HCT116 (cell line): ENCODE measurements around the gene ATRN. TPM values are rescaled to one million over a fixed set of nuclear protein-coding genes. Genes with fewer than 3 reads are reported as not detected.

Experiments used
- ATAC-seq: fragments of 200-7000 bp; cut with Tn5 transposase; 2 replicates; pipeline ENCODE4 v1.9.1; 2020; ENCODE audit warnings: mild to moderate bottlenecking, moderate library complexity
- BruUV-seq: library from RNA; stranded (reverse); fragments of 400-500 nt; replicated peaks from 2 replicates; lab custom pipeline; 2021; lab: Mats Ljungman, UMichigan
- CTCF ChIA-PET: fragments of 300-600 bp; sonication (Branson Sonifier 250); formaldehyde crosslinking; loops from one replicate; lab custom pipeline; 2021; ENCODE audit warnings: antibody characterized with exemption; lab: Charles Lee
- POLR2A ChIA-PET: fragments of 300-600, 350-600 bp; sonication (Branson Sonifier 250); formaldehyde crosslinking; loops from one replicate; lab custom pipeline; 2021; ENCODE audit warnings: antibody characterized with exemption; lab: Charles Lee
- RAD21 ChIA-PET, 2 experiments: fragments of 300-600 bp; sonication (Branson Sonifier 250); formaldehyde crosslinking; loops; one replicate each; lab custom pipeline; 2023; ENCODE audit warnings: low total read pairs in 2 of 2; ENCODE audit not compliant: uncharacterized antibody in 2 of 2, unreplicated experiment in 2 of 2, low non-redundant PET in 1 of 2; lab: Charles Lee
- DNase-seq: peaks from one replicate; pipeline ENCODE4 v3.0.0-alpha.2; 2010; ENCODE audit warnings: low read depth, low spot score
- H2AFZ ChIP-seq: fragments of 200-600 bp; shearing (Covaris generic), sonication (generic); 2 replicates; pipeline ENCODE4 v1.6.1; 2017; ENCODE audit warnings: low read depth, mixed run types, mixed read lengths, antibody characterized with exemption, low read length; ENCODE audit not compliant: poor library complexity, severe bottlenecking
- H3K27ac ChIP-seq: 2 replicates; pipeline ENCODE4 v1.5.1; 2012; ENCODE audit warnings: low read depth, low read length
- H3K27me3 ChIP-seq: fragments of 200-600 bp; sonication (generic); 2 replicates; pipeline ENCODE4 v1.6.1; 2016; ENCODE audit warnings: mixed run types, low read length, mixed read lengths; ENCODE audit not compliant: insufficient read depth
- H3K36me3 ChIP-seq, 2 experiments: fragments of 200-500 bp in 1 of 2; fragments of 200-600 bp in 1 of 2; sonication (Bioruptor generic) in 1 of 2; sonication (generic) in 1 of 2; 2 replicates each; pipeline versions ENCODE4 v1.5.1 to v1.6.1; 2014 to 2016; ENCODE audit warnings: low read length in 2 of 2, inconsistent platforms in 1 of 2, mixed read lengths in 1 of 2, mixed run types in 1 of 2; ENCODE audit not compliant: insufficient read depth in 2 of 2, control insufficient read depth in 1 of 2
- H3K4me1 ChIP-seq, 2 experiments: fragments of 200-600 bp in 1 of 2; sonication (generic) in 1 of 2; 2 replicates each; pipeline versions ENCODE4 v1.5.1 to v1.6.1; 2012 to 2017; ENCODE audit warnings: low read length in 2 of 2, inconsistent platforms in 1 of 2, mild to moderate bottlenecking in 1 of 2, mixed read lengths in 1 of 2, mixed run types in 1 of 2, moderate library complexity in 1 of 2; ENCODE audit not compliant: insufficient read depth in 2 of 2, control insufficient read depth in 1 of 2
- H3K4me2 ChIP-seq: fragments of 200-600 bp; sonication (generic); 2 replicates; pipeline ENCODE4 v1.6.1; 2017; ENCODE audit warnings: mixed run types, low read length, mixed read lengths
- H3K4me3 ChIP-seq, 2 experiments: fragments of 200-600 bp in 1 of 2; sonication (generic) in 1 of 2; replicated peaks in 1 of 2; 2 replicates each; pipeline ENCODE4 v1.5.1; 2011 to 2016; ENCODE audit warnings: low read length in 2 of 2, control low read depth in 1 of 2, low read depth in 1 of 2, mild to moderate bottlenecking in 1 of 2, mixed read lengths in 1 of 2, mixed run types in 1 of 2
- H3K79me2 ChIP-seq: fragments of 200-600 bp; sonication (generic); 2 replicates; pipeline ENCODE4 v1.6.1; 2017; ENCODE audit warnings: mild to moderate bottlenecking, mixed run types, low read length, moderate library complexity, mixed read lengths; ENCODE audit not compliant: insufficient read depth
- H3K9ac ChIP-seq: fragments of 200-600 bp; sonication (generic); 2 replicates; pipeline ENCODE4 v1.6.1; 2016; ENCODE audit warnings: low read length, mixed read lengths
- H3K9me2 ChIP-seq: fragments of 200-600 bp; sonication (generic), shearing (Covaris generic); 2 replicates; pipeline ENCODE4 v1.6.1; 2017; ENCODE audit warnings: mixed run types, mild to moderate bottlenecking, moderate library complexity; ENCODE audit not compliant: insufficient read depth
- H3K9me3 ChIP-seq, 2 experiments: fragments of 200-500 bp in 1 of 2; fragments of 200-600 bp in 1 of 2; sonication (Bioruptor generic) in 1 of 2; sonication (generic) in 1 of 2; 2 replicates each; pipeline ENCODE4 v1.6.1; 2014 to 2017; ENCODE audit warnings: low read length in 2 of 2, mixed read lengths in 2 of 2, inconsistent platforms in 1 of 2, low read depth in 1 of 2, mild to moderate bottlenecking in 1 of 2, mixed run types in 1 of 2, moderate library complexity in 1 of 2; ENCODE audit not compliant: control insufficient read depth in 1 of 2, insufficient read depth in 1 of 2
- H4K20me1 ChIP-seq: fragments of 200-600 bp; sonication (generic), shearing (Covaris generic); 2 replicates; pipeline ENCODE4 v1.6.1; 2017; ENCODE audit warnings: mixed run types, mild to moderate bottlenecking, moderate library complexity; ENCODE audit not compliant: insufficient read depth
- CBX3 ChIP-seq: IDR thresholded peaks from 2 replicates; pipeline ENCODE4 v1.6.1; 2012; ENCODE audit warnings: low read depth
- CEBPB ChIP-seq: IDR thresholded peaks from 2 replicates; pipeline ENCODE4 v1.6.1; 2012; ENCODE audit warnings: low read depth
- CTCF ChIP-seq, 3 experiments: fragments of 200-600 bp in 1 of 3; sonication (generic) in 1 of 3; IDR thresholded peaks in 2 of 3; conservative IDR thresholded peaks in 1 of 3; 2 replicates each; pipeline ENCODE4 v1.5.1; 2012 to 2017; ENCODE audit warnings: low read depth in 2 of 3, low read length in 2 of 3, antibody characterized with exemption in 1 of 3, borderline replicate concordance in 1 of 3, control low read depth in 1 of 3, mild to moderate bottlenecking in 1 of 3, mixed read lengths in 1 of 3, mixed run types in 1 of 3, moderate library complexity in 1 of 3; ENCODE audit not compliant: insufficient read depth in 1 of 3
- EGR1 ChIP-seq: IDR thresholded peaks from 2 replicates; pipeline ENCODE4 v1.6.1; 2012; ENCODE audit warnings: low read depth
- EZH2 ChIP-seq: fragments of 200-600 bp; sonication (generic); IDR thresholded peaks from 2 replicates; pipeline ENCODE4 v1.6.1; 2017; ENCODE audit warnings: antibody characterized with exemption, mixed run types
- FOSL1 ChIP-seq: IDR thresholded peaks from 2 replicates; pipeline ENCODE4 v1.6.1; 2012; ENCODE audit warnings: low read depth
- MAX ChIP-seq: IDR thresholded peaks from 2 replicates; pipeline ENCODE4 v1.6.1; 2012
- POLR2AphosphoS5 ChIP-seq: IDR thresholded peaks from 2 replicates; pipeline ENCODE4 v1.6.1; 2011; ENCODE audit warnings: mild to moderate bottlenecking, low read depth, low read length, moderate library complexity
- RAD21 ChIP-seq: IDR thresholded peaks from 2 replicates; pipeline ENCODE4 v1.6.1; 2012; ENCODE audit warnings: low read depth, mild to moderate bottlenecking
- SIN3A ChIP-seq: IDR thresholded peaks from 2 replicates; pipeline ENCODE4 v1.6.1; 2012; ENCODE audit warnings: low read depth
- ZBTB33 ChIP-seq: IDR thresholded peaks from 2 replicates; pipeline ENCODE4 v1.6.1; 2011; ENCODE audit warnings: mild to moderate bottlenecking, low read length, moderate library complexity; ENCODE audit not compliant: insufficient replicate concordance; ENCODE audit errors: extremely low read depth
- ZFX ChIP-seq: fragments of 450-650 bp; IDR thresholded peaks from 2 replicates; pipeline ENCODE4 v1.6.1; 2017
- intact Hi-C: fragments of 100-400 bp; cut with micrococcal nuclease; formaldehyde crosslinking; loops from 2 replicates; pipeline ENCODE4 v1.10.0; 2022
- total RNA-seq: library from RNA; stranded (reverse); gene quantifications from one replicate; pipeline ENCODE4 v1.2.1, GENCODE V29; 2021; ENCODE audit not compliant: unreplicated experiment

Gene ATRN
- total RNA-seq, 1 experiment from 2014 or later: 24.4 TPM

- TF ChIP-seq POLR2AphosphoS5 (no peak), FOSL1 (no peak), RAD21 (no peak), CBX3 (no peak), CTCF (IDR thresholded peaks at IDR 0.05 in 2 of 3, conservative IDR thresholded peaks at IDR 0.05 in 1 of 3; ENCODE audit: borderline replicate concordance in 1 of 3, insufficient read depth in 1 of 3, low read depth in 2 of 3, low read length in 2 of 3) (no peak)
Measured at GRCh38 chr20:3616250-3616649, 145.4 kb downstream of the ATRN start (continued).

- Histone ChIP-seq H3K4me1 (peaks cover 0 to 2% of the 10 kb centered on the region in 2 experiments; a peak in 1 of 4 replicates), H3K4me2 (no peak overlapping the region), H2AFZ (no peak overlapping the region), H3K79me2 (no peaks in the 10 kb centered on the region), H3K27ac (no peak overlapping the region), H3K9me2 (no peaks in the 10 kb centered on the region), H3K27me3 (no peaks in the 10 kb centered on the region), H3K9ac (no peak overlapping the region), H3K4me3 (no peak overlapping the region), H4K20me1 (no peaks in the 10 kb centered on the region), H3K36me3 (no peaks in the 10 kb centered on the region), H3K9me3 (no peaks in the 10 kb centered on the region)
- intact Hi-C loops: no loop called here
- CTCF ChIA-PET: no interaction called here
- ATAC-seq (no peak), DNase-seq (no peak)
- TF ChIP-seq SIN3A (no peak), EGR1 (no peak), ZFX (no peak), POLR2AphosphoS5 (no peak), CEBPB (no peak), MAX (no peak), EZH2 (no peak), CTCF (IDR thresholded peaks at IDR 0.05 in 2 of 3, conservative IDR thresholded peaks at IDR 0.05 in 1 of 3; ENCODE audit: borderline replicate concordance in 1 of 3, insufficient read depth in 1 of 3, low read depth in 2 of 3, low read length in 2 of 3) (no peak), ZBTB33 (no peak)
- RAD21 ChIA-PET: no interaction called here
- POLR2A ChIA-PET: interaction anchor here (0.6 kb wide), 1 partner anchor 263 kb away, joined by 3 read pairs; no protein-coding TSS in a partner anchor
- no TSS peak for BruUV-seq
Measured at GRCh38 chr20:3621111-3621510, 150.3 kb downstream of the ATRN start.
